ENCODE measurements around the gene INTS1.

GRCh38 chr7:1512781-1513656, 8.8 kb upstream of the INTS1 start:
- TF ChIP-seq, protein P1, sequence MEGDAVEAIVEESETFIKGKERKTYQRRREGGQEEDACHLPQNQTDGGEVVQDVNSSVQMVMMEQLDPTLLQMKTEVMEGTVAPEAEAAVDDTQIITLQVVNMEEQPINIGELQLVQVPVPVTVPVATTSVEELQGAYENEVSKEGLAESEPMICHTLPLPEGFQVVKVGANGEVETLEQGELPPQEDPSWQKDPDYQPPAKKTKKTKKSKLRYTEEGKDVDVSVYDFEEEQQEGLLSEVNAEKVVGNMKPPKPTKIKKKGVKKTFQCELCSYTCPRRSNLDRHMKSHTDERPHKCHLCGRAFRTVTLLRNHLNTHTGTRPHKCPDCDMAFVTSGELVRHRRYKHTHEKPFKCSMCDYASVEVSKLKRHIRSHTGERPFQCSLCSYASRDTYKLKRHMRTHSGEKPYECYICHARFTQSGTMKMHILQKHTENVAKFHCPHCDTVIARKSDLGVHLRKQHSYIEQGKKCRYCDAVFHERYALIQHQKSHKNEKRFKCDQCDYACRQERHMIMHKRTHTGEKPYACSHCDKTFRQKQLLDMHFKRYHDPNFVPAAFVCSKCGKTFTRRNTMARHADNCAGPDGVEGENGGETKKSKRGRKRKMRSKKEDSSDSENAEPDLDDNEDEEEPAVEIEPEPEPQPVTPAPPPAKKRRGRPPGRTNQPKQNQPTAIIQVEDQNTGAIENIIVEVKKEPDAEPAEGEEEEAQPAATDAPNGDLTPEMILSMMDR (IDR thresholded peaks at IDR 0.05): no peak
- no peak for TF ChIP-seq POLR2A (IDR thresholded peaks at IDR 0.05)
